ENCODE data around the gene ADGRG1.

ADGRG1 gene

GRCh38 chr16:57651344-57652333, 23.2 kb downstream of the ADGRG1 start:
- DNase-seq = no peak

GRCh38 chr16:57652695-57653471, 24.5 kb downstream of the ADGRG1 start:
- DNase-seq = no peak

DNA sequence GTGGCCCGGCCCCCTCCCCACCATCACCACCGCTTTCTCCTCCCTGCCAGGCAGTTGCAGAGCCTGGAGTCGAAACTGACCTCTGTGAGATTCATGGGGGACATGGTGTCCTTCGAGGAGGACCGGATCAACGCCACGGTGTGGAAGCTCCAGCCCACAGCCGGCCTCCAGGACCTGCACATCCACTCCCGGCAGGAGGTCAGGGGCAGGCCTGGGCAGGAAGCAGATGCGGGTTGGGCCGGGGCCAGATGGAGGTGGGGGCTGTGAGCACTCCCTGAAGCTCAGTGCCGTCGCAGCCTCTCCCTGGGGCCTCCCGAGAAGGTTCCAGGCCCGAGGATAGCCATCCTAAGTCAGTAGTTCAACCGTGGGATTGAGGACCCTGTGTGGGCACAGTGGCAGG, 25.5 kb downstream of the ADGRG1 start:
- no peak for DNase-seq

DNA sequence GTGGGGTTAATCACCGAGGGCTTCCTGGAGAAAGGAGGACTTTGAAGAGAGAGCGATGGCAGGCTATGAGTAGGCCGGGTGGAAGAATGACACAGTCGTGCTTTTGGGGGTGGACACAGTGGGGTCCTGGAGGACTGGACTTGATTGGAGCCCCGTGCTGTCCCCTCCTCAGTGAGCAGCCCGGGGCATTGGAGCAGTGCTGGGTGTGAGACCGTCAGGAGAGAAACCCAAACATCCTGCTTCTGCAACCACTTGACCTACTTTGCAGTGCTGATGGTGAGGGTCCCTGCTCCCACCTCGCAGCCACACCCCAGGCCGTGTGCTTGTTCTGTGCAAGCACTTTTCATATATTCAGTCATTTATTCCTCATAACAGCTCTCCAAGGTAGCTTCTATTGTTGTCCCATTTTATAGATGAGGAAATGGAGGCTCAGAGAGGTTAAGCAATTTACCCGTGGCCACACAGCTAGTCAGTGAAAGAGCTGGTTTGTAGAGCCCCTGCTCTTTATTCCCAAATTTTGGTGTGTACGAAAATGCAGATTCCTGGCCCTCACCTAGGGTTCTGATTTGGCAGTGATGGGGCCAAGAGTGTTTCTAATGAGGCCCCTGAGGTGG, 28.0 kb downstream of the ADGRG1 start:
- no peak for DNase-seq

DNA sequence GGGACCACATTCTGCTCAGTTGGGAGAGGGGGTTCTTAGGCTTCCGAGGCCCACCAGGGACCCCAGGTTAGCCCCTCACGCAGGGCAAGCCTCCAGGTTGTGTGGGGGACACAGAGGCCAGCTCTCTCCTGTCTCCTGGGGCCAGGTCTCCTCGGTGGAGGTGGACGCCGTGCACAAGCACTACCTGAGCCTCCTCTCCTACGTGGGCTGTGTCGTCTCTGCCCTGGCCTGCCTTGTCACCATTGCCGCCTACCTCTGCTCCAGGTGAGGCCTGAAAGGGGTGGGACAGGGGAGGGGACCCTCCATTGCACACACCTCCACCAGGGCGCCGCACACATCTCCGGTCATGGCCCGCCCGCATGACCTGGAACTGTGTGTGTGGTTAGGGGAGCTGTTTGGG, 28.8 kb downstream of the ADGRG1 start:
- no peak for DNase-seq

DNA sequence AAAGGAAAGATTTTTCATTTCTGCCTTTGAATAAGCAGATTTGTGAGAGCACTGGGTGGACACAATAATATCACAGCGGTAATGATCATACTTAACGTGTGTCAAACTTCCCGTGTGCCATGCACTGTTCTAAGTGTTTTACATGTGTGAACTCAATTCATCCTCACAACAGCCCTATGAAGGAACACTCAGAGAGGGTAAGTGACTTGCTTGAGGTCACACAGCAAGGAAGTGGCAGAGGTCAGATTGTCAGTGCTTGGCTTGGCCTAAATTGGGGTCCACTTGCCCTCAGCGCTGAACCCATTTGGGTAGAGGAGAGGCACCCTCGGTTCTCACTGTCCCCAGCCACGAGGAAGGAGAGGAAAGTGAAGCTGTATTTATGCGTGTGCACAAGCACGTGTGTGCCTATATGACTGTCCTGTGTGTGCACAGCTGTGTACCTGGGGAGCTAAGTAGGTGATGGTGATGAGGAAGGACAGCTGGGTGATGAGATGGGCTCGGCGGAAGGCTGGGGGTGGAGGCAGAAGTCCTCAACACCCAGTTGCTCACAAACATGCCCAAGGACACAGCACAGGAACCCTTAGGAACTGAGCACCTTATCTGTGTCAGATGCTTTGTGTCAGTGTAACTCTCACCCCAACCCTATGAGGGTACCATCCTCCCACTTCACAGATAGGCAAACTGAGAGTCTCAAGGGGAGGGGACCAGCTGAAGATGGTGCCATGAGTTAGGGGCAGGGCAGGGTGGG, 29.9 kb downstream of the ADGRG1 start:
- DNase-seq = no peak

- no peak for DNase-seq
Measured at GRCh38 chr16:57658878-57659674, 30.6 kb downstream of the ADGRG1 start.

DNA sequence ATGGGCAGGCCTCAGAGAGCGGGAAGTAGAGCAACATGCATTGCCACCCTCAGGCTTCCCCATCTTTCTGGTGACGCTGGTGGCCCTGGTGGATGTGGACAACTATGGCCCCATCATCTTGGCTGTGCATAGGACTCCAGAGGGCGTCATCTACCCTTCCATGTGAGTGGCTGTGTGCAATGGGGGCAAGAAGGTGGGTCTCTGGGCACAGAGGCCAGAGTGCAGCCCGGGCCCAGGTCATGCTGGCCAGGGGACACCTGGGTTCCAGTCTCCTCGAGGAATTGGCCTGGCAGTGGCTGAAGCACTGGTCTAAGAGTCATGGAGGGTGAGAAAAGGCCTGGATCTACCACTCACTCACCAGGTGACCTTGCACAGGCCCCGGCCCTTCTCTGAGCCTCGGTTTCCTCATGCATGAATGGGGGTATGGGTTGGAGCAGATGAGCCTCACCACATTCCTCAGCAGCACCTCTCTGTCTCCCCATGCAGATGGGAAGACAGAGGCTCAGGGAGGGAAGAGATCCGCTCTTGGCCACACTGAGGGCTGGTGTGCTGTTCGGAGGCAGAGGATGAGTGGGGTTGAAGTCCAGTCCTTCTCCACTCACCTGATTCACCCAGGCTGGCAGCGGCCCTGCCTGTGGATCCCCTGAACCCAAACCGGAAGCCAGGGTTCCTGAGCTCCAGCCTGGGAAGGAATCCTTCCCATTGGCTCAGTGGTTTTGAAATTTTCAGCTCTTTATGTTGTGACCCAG, 32.5 kb downstream of the ADGRG1 start:
- no peak for DNase-seq

DNA sequence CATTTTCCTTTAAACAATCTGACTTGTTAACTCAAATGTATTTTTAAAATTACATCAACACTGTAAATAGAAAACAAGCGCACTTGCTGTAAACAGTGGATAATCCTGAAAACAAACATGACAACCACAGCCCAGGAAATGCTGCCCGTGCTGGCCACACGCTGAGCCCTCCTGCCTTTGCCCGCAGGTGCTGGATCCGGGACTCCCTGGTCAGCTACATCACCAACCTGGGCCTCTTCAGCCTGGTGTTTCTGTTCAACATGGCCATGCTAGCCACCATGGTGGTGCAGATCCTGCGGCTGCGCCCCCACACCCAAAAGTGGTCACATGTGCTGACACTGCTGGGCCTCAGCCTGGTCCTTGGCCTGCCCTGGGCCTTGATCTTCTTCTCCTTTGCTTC, 33.1 kb downstream of the ADGRG1 start:
- DNase-seq = no peak

DNA sequence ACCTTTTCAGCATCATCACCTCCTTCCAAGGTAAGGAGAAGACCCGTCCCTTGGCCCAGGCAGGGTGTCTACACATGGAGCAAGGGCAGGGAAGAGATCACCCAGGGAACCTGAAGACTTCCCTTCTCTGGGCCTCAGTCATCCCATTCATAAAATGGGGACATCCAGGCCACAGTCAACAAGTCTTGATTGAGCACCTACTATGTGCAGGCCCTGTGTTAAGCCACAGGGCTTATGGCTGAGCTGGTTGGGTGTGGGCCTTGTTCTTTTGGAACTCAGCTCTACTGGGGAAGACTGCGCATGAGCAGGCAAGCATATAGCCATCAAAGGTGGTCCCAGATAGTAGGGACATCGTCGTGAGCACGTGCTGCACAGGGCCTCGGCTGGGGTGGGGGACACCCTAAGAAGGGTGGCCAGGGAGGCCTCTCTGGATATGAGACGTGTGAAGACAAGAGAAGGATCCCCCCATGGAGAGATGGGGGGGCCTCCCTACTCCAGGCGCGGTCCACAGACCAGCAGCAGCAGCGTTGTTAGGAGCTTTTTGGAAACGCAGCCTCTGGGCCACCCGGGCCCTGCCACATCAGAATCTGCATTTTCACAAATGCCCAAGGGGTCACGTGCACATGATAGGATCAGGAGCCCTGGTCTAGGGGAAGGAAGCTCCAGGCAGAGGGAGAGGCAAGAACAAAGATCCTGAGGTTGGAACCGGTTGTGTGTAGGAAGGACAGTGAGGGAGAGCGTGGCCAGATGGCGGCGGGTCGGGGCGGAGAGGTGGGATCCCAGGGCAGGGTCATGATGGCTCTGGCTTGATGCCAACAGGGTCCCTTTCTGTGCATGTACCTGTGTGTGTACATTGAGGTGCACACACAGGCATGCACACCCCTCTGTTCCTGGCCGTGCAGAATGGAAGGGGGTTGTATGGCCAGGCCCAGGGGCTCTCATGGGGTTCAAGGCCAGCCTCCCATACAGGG, 33.8 kb downstream of the ADGRG1 start:
- no peak for DNase-seq

DNA sequence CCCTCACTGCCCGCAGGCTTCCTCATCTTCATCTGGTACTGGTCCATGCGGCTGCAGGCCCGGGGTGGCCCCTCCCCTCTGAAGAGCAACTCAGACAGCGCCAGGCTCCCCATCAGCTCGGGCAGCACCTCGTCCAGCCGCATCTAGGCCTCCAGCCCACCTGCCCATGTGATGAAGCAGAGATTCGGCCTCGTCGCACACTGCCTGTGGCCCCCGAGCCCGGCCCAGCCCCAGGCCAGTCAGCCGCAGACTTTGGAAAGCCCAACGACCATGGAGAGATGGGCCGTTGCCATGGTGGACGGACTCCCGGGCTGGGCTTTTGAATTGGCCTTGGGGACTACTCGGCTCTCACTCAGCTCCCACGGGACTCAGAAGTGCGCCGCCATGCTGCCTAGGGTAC, 35.0 kb downstream of the ADGRG1 start:
- no peak for DNase-seq

DNA sequence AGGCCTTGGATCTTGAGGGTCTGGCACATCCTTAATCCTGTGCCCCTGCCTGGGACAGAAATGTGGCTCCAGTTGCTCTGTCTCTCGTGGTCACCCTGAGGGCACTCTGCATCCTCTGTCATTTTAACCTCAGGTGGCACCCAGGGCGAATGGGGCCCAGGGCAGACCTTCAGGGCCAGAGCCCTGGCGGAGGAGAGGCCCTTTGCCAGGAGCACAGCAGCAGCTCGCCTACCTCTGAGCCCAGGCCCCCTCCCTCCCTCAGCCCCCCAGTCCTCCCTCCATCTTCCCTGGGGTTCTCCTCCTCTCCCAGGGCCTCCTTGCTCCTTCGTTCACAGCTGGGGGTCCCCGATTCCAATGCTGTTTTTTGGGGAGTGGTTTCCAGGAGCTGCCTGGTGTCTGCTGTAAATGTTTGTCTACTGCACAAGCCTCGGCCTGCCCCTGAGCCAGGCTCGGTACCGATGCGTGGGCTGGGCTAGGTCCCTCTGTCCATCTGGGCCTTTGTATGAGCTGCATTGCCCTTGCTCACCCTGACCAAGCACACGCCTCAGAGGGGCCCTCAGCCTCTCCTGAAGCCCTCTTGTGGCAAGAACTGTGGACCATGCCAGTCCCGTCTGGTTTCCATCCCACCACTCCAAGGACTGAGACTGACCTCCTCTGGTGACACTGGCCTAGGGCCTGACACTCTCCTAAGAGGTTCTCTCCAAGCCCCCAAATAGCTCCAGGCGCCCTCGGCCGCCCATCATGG, 35.7 kb downstream of the ADGRG1 start:
- DNase-seq = no peak

GRCh38 chr16:57664662-57665025, 36.2 kb downstream of the ADGRG1 start:
- no peak for DNase-seq

- no peak for DNase-seq
Measured at GRCh38 chr16:57665541-57665940, 37.1 kb downstream of the ADGRG1 start.

GRCh38 chr16:57666353-57667047, 38.1 kb downstream of the ADGRG1 start:
- DNase-seq = no peak

DNA sequence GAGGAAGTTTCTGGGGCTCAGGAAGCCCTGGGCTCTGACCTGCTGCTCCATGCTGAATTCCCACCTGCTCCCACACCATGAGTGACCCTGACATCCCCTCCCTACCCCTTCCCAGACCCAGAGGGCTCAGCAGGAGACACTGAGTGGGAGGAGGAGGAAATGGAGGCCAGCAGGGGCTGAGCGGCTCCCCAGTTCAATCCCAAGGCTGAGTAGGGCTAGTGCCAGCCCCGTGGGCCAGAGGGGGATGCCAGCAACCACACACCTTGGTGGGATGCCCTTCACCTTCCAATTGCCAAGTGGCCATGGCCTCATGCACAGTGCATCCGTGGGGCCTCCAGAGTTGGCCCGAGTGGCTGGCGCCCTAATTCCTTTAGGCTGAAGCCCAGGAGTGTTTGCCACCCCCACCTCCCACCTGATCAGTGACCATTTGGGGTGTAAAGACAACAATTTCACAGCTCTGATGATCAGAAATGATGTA, 38.7 kb downstream of the ADGRG1 start:
- DNase-seq = no peak

GRCh38 chr16:57667526-57668262, 39.3 kb downstream of the ADGRG1 start:
- no peak for DNase-seq

GRCh38 chr16:57668263-57668571, 39.8 kb downstream of the ADGRG1 start, which contains the start of gene ADGRG3:
ADGRG3 (plus strand) TSS chr16:57668306; CDS start chr16:57668348, 42 bp downstream.
- no peak for DNase-seq
